Stimulated activated CD8-positive, alpha-beta memory T cell treated with anti-CD3 and anti-CD28 coated beads, Interleukin-4, amount 100 ng/mL, for 48 hours (primary cell): ENCODE measurements around the gene CD300A.
A peak's percentile ranks its signal among the peaks of the same experiment; 100 is the strongest.

ENCODE experiments used
- DNase-seq: peaks from one replicate; pipeline ENCODE4 v3.0.0-alpha.2; 2020

The CD300A gene

GRCh38 chr17:74455821-74456220 is 10.6 kb upstream of the CD300A start:
- no peak for DNase-seq

DNA sequence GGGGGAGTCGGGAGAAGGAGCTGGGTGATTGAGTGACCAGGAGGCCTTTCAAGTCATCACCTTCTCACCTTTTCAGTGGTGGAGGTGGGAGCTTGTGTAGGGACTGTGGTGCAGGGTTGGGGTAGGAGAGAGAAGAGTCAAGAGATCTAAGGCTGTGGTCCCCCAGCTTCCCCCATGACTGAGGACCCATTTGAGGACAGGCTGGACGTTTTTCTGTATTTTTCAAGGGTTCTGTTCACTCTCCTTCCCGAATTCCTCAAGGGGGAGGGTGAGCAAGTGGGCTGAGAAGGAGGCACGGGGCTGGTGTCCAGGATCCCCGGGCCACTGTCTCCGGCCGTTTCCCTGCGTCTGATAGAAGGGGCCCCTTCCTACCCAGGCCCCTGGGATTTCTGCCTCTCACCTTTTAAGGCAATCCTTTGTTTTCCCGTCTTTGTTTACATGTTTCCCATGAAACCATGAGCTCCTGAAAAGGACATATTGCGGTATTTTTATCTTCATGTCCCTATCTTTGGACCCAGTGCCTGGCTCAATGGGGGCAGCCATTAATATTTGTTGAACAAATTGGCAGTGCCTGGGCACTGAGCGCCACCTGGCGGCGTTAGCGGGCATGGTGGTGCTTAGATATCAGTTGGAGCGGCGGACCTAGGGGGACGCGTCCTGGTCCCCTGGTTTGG is 9.2 kb upstream of the CD300A start:
- DNase-seq = peak; percentile 87

- no peak for DNase-seq
Measured at GRCh38 chr17:74457820-74458166, 8.6 kb upstream of the CD300A start.

- no peak for DNase-seq
Measured at GRCh38 chr17:74458835-74459234, 7.6 kb upstream of the CD300A start.

GRCh38 chr17:74459622-74460021 is 6.8 kb upstream of the CD300A start:
- no peak for DNase-seq

DNA sequence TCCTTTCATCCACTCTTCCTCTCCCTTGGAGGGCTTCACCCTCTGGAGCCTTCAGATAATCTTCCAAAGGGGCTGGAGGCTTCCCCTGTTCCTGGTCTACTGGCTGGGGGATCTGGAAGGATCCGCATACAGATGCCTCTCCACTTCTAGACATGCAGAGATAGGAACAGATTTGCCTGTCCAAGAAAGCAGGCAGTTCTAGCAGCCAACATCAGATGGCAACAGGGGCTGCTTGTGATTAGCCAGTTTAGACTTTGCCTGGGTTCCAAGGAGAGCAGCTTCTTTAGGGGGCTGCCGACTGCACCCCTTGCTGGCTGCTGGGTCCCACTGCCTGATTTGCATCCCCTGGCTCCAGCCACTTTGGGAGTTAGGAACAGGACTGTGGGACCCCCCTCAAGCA is 6.2 kb upstream of the CD300A start:
- DNase-seq = no peak

DNA sequence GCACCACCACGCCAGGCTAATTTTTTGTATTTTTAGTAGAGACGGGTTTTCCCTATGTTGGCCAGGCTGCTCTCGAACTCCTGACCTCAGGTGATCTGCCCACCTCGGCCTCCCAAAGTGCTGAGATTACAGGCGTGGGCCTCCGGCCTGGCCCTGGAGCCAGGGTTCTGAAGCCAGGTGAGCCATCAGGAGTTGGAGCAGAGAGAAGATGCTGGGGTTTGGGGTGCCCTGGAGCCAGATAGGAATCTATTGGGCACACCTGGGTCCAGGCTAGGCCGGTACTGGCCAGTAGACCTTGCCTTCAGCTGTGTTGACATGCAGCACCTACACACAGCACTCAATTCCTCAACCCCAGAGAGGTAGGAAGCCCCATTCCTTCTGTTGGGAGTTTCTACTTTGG is 5.4 kb upstream of the CD300A start:
- DNase-seq = no peak

- DNase-seq = no peak
Measured at GRCh38 chr17:74461611-74462010, 4.8 kb upstream of the CD300A start.

DNA sequence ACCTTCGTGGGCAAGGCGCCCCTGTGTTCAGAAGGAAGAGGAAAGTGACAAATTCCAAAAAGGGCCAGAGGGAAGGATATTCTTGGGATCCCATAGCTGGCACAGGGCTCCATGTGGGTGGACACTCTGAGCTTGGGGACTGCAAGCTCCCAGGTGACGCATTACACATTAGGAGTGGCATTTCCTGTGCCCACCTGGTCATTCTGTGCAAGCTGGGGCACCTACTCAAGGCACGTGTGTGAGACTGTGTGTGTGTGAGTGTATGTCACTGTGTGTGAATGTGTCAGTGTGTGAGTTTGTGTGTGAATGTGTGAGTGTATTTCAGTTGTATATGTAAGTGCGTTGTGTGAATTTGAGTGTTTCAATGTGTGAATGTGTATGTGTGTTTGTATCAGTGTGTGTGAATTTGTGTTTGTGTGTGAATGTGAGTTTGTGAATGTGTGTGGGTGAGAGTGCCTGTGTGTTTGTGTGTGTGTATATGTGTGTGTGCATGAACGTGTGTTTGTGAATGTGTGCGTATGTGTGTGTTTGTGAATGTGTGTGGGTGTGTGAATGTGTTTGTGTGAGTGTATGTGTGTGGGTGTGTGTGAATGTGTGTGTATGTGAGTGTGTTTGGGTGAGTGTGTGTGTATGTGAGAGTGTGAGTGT is 1.6 kb upstream of the CD300A start:
- DNase-seq = no peak

DNA sequence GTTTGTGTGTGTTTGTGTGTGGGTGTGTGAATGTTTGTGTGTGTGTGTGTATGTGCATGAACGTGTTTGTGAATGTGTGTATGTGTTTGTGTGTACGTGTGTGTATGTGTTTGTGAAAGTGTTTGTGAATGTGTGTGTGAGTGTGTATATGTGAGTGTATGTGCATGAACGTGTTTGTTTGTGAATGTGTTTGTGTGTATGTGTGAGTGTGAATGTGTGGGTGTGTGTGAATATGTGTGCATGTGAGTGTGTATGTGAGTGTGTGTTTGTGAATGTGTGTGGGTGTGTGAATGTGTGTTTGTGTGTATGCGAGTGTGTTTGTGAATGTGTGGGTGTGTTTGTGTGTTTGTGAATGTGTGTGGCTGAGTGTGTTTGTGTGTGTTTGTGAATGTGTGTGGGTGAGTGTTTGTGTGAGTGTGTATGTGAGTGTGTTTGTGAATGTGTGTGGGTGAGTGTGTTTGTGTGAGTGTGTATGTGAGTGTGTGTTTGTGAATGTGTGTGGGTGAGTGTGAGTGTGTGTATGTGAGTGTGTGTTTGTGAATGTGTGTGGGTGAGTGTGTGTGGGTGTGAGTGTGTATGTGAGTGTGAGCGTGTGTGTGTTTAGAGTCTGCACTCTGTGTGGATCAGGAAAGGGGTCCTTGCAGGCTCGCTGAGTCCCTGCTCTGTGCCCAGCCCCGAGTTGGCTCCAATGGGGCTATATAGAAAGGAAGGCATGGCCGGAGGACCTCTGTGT is 890 bp upstream of the CD300A start:
- DNase-seq = no peak

GRCh38 chr17:74466828-74467184 is 372 bp downstream of the CD300A start:
- DNase-seq = peak; percentile 51

DNA sequence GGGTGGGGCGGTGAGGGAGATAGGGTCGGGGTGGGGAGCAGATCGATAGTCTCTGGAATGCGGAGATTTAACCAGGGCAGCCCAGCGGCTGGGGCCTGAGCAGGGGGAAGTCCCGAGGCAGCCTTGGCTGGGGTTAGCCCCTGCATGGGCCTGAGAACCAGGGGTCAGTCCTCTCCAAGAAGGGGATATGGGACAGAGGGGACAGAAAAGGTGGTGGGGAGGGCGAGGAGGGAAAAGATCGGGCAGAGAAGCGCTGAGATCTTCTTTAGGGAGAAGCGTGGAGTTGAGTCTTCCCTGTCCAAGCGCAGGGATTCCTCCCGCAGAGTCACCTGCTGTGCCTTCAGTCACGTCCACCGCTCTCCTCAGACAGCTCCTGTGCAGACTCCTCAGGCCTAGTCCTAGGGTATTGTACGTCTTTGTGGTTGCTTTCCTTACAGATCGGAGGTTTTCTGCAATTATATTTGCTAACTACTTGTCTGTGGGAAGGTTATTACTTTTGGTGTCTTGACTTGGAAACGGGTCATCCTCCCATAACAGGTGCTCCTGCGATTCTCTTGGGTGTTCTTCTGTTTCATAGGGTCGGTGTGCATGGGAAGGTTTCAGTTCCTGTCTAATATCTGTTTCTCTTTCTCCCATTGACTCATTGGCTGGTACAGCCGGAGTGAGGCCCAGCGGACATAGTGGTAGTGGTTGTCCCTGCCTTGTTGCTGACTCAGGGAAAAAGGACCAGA is 952 bp downstream of the CD300A start:
- DNase-seq = no peak

GRCh38 chr17:74471341-74471740 is 4.9 kb downstream of the CD300A start:
- DNase-seq = no peak

- no peak for DNase-seq
Measured at GRCh38 chr17:74472890-74473289, 6.5 kb downstream of the CD300A start.

- no peak for DNase-seq
Measured at GRCh38 chr17:74473294-74473693, 6.9 kb downstream of the CD300A start.

DNA sequence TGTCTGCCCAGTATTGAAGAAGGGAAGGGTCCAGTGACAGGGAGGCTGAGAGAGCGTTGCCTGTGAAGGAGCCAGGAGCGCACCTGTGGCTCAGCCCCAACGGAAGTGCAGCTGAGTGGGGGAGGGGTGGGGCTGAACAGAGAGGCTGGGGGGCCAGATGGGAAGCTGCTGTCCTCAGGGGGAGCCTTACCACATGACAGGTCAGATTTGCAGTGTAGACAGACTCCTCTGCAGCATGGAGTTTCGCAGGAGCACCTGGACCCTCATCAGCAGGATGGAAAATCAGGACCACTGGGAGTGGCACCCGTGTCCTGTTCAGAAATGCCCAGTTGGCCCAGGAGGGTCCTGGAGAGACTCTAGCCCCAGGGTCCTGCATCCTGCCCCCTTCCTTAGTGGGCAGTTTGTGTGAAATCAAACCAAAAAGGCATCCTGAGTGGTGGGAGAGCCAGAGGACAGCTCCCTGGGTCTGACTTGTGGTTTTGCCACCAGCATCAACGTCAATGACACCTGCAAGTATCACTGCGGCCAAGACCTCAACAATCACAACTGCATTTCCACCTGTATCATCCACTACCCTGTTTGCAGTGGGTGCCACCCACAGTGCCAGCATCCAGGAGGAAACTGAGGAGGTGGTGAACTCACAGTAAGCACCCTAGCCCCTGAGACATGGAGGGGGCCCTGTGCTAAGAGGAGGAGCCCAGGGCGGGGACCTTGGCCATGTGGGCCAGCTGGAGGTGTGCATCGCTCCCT is 7.8 kb downstream of the CD300A start:
- DNase-seq = no peak

- DNase-seq = no peak
Measured at GRCh38 chr17:74475189-74475588, 8.8 kb downstream of the CD300A start.

- no peak for DNase-seq
Measured at GRCh38 chr17:74477411-74477810, 11.0 kb downstream of the CD300A start.

DNA sequence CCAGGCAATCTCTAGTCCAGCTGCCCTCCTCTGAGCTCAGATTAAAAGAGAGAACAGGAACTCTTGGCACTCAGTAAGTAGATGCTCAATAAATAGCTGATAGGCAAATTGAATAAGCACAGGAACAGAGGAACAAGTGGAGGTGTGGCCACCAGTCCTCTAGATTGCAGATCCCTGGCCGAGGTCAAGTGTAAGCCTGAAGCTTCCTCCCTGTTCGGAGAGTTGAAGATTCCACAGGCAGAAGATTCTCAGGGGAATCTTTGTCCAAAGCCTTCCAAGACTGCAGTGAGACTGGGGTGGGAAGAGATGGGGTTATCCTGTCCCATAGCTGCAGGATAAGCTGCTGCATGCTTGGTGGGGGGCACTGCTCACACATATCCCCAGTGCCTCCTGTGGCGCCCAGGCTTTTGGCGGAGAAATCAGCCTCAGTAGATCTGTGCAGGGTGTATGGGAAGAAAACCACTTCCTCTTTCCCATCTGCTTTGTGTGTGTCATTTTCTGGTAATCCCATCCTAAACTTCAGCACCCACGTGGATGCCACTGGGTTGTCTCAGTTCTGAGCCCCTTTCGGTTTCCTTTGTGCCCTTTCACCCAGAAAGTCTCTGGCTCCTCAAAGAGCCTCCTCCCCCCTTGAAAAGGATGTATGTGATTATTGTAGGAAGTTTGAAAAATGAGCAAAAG is 12.1 kb downstream of the CD300A start:
- DNase-seq = peak; percentile 62

GRCh38 chr17:74480290-74480689 is 13.9 kb downstream of the CD300A start:
- DNase-seq = no peak

DNA sequence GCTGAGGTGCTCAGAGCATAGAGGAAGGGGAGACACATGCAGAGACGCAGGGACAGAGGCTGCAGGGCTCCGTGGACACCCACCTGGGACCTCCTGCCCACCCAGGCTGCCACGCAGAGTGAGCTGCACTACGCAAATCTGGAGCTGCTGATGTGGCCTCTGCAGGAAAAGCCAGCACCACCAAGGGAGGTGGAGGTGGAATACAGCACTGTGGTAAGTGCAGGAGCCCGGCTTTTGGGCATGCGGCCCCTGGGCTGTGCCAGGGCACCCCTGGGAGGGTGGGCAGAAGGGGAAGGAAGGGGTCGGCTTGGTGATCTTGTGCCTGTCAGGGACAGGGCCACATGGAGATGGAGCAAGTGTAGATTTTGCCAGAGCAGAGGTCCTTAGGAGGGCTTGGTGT is 15.2 kb downstream of the CD300A start:
- DNase-seq = no peak

DNA sequence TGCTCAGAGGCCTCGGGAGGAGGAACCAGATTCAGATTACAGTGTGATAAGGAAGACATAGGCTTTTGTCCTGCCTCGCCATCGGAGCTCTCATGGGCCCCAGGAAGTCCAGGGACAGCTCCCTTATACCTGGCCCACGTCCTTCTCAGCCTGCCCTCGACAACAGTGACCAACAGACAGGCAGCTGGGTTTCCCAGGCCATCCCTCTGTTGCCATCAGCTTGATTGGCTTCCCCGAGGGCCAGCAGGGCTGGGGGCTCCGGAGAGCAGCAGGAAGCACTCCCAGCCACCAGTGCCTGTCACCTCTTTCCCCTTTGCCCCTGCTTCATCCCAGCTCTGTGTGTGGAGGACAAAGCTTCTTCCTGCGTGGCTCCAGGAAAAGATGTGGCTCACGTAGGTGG is 17.6 kb downstream of the CD300A start:
- no peak for DNase-seq
